ENCODE data around the gene FBLIM1.

DNA sequence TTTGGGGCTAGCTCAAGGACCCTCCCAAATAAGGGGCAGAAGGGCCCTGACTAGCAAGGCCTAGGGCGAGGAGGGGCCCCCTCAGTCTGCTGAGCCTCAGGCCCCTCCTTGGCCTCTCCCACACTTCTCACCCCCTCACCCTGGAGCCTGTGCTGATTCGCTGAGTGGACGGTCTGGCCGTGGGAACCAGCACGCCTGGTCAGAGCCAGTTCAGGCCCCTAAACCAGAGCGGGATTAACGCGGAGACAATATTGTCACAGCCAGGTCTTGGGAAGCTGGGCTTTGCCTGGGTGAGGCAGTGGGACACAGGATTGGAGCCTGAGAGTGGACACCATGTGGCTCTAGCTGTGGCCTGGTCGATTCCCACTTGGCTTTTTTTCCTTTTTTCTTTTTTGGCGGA lies 4.8 kb upstream of the FBLIM1 start:
- TF ChIP-seq CTCF (IDR thresholded peaks at IDR 0.05; ENCODE audit: low read depth, low read length, poor library complexity, severe bottlenecking) (no peak), EZH2phosphoT487 (IDR thresholded peaks at IDR 0.05; ENCODE audit: borderline replicate concordance, low read length) (no peak)
